ENCODE measurements around the gene PDE4D.

PDE4D gene

DNA sequence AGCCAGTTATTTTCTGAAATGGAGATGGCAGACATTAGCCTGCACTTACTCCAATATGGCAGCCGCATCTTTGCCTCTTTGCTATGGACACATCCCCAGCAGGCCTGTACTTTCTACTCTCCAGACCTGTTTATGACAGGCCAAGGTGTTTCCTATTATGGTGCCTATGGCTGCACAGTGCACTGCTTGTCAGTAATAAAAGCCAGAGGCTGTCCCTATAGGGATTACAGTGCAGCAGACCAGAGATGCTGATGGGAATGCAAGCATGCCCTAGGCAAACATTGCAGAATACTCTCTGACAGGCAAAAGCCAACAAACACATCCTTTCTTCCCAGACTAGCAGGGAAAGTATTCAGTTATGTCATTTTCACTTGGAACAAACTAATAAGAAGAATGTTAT lies 867.8 kb downstream of the PDE4D start:
- CTCF ChIA-PET, result no interaction called here
- TF ChIP-seq CTBP1 (IDR thresholded peaks at IDR 0.05; ENCODE audit: borderline replicate concordance), result no peak
- TF ChIP-seq FOXA1 (IDR thresholded peaks at IDR 0.05), result no peak
- TF ChIP-seq HDGF (IDR thresholded peaks at IDR 0.05; ENCODE audit: borderline replicate concordance), result no peak
- TF ChIP-seq TARDBP (IDR thresholded peaks at IDR 0.05), result no peak
- TF ChIP-seq ZNF384 (IDR thresholded peaks at IDR 0.05), result no peak
- no peak for TF ChIP-seq BHLHE40 (IDR thresholded peaks at IDR 0.05; ENCODE audit: borderline replicate concordance)
- TF ChIP-seq FOXM1 (IDR thresholded peaks at IDR 0.05; ENCODE audit: borderline replicate concordance), result no peak
- no peak for TF ChIP-seq SP1 (IDR thresholded peaks at IDR 0.05)
- no peak for TF ChIP-seq SUZ12 (IDR thresholded peaks at IDR 0.05)
- TF ChIP-seq FOXK2 (IDR thresholded peaks at IDR 0.05), result no peak
- no peak for DNase-seq (ENCODE audit: extremely low spot score)
- POLR2A ChIA-PET, result no interaction called here

DNA sequence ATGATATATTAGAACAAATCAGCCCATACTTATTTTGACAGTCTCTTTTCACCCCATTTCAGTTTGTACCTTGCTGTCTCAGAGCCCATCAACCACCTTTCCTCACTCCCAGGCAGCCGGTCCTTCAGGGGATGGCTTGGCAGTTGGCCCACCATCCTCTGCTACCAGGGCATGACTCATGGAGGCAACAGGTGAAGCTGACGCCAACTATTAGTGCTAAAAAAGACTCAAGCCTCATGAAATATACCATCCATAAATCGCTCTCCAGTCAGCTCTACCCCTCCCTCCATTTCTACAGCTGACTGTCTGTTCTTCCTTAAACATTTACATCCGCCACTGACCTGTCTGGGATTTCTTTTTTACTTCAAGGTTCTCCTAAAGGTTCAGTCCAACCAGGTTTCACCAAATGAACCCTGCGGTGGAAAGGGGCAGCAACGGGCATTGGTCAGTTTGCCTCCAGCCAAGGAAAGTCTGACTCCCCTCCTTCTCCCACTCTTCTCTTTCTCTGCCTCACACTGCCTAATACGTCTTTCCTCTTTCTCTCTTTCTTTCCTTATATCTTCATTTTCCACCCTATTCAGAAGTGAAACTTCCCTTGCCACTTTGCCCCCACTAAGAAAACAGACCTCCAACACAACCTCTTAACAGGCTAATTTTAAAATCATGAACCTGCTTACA lies 871.5 kb downstream of the PDE4D start:
- POLR2A ChIA-PET, result interaction anchor here (0.7 to 1.7 kb wide), 3 partner anchors 15 to 135 kb away, joined by 3 to 6 read pairs (median 4); no protein-coding TSS in a partner anchor
- TF ChIP-seq FOXA1 (IDR thresholded peaks at IDR 0.05), result no peak
- TF ChIP-seq HDGF (IDR thresholded peaks at IDR 0.05; ENCODE audit: borderline replicate concordance), result no peak
- TF ChIP-seq FOXM1 (IDR thresholded peaks at IDR 0.05; ENCODE audit: borderline replicate concordance), result no peak
- no peak for TF ChIP-seq ELF4 (IDR thresholded peaks at IDR 0.05)
- TF ChIP-seq BHLHE40 (IDR thresholded peaks at IDR 0.05; ENCODE audit: borderline replicate concordance), result no peak
- no peak for TF ChIP-seq ARNT (IDR thresholded peaks at IDR 0.05)
- no peak for TF ChIP-seq FOXK2 (IDR thresholded peaks at IDR 0.05)
- TF ChIP-seq, protein P1, sequence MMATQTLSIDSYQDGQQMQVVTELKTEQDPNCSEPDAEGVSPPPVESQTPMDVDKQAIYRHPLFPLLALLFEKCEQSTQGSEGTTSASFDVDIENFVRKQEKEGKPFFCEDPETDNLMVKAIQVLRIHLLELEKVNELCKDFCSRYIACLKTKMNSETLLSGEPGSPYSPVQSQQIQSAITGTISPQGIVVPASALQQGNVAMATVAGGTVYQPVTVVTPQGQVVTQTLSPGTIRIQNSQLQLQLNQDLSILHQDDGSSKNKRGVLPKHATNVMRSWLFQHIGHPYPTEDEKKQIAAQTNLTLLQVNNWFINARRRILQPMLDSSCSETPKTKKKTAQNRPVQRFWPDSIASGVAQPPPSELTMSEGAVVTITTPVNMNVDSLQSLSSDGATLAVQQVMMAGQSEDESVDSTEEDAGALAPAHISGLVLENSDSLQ (IDR thresholded peaks at IDR 0.05), result no peak; the same call in 1 of the 2 replicates
- no peak for TF ChIP-seq ZNF384 (IDR thresholded peaks at IDR 0.05)
- no peak for TF ChIP-seq CTBP1 (IDR thresholded peaks at IDR 0.05; ENCODE audit: borderline replicate concordance)
- TF ChIP-seq NFRKB (IDR thresholded peaks at IDR 0.05), result no peak
- TF ChIP-seq SUZ12 (IDR thresholded peaks at IDR 0.05), result no peak
- TF ChIP-seq TARDBP (IDR thresholded peaks at IDR 0.05), result no peak
- CTCF ChIA-PET, result interaction anchor here (1.0 to 2.3 kb wide), 2 partner anchors 13 to 130 kb away, joined by 3 to 10 read pairs; no protein-coding TSS in a partner anchor
- DNase-seq (ENCODE audit: extremely low spot score), result peak; percentile 25

DNA sequence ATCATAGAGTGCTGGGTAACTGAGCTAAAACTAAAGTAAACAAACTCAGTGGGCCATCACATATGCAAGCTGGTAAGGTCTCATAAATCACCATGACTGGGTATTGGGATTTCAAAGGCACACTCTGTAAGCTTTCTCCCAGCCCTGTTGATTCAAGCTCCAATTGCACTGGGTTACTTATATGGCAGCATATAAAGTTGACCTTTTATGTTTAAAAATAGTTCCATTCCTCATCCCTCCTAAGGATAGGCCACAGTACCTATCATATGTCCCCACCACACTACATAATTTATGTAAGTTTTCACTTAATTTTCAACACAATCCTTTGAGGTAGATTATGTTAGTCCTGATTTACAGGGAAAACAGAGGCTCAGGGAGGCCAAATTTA lies 872.2 kb downstream of the PDE4D start:
- DNase-seq (ENCODE audit: extremely low spot score), result peak; percentile 67
- CTCF ChIA-PET, result interaction anchor here (0.7 to 2.3 kb wide), 4 partner anchors 13 to 135 kb away, joined by 3 to 10 read pairs (median 4); no protein-coding TSS in a partner anchor
- POLR2A ChIA-PET, result interaction anchor here (0.9 to 1.7 kb wide), 3 partner anchors 15 to 130 kb away, joined by 3 to 6 read pairs (median 4); no protein-coding TSS in a partner anchor
- TF ChIP-seq SP1 (IDR thresholded peaks at IDR 0.05) (no peak), BHLHE40 (IDR thresholded peaks at IDR 0.05; ENCODE audit: borderline replicate concordance) (no peak), SUZ12 (IDR thresholded peaks at IDR 0.05) (no peak), TARDBP (IDR thresholded peaks at IDR 0.05) (0 out of 2 replicates have a peak, but pooled peaks have one; percentile 36), HDGF (IDR thresholded peaks at IDR 0.05; ENCODE audit: borderline replicate concordance) (no peak), FOXK2 (IDR thresholded peaks at IDR 0.05) (no peak), FOXM1 (IDR thresholded peaks at IDR 0.05; ENCODE audit: borderline replicate concordance) (no peak), L3MBTL2 (conservative IDR thresholded peaks at IDR 0.05) (no peak), ARNT (IDR thresholded peaks at IDR 0.05) (peak; percentile 39; the same call in 1 of the 2 replicates), NFRKB (IDR thresholded peaks at IDR 0.05) (no peak), CTBP1 (IDR thresholded peaks at IDR 0.05; ENCODE audit: borderline replicate concordance) (peak; percentile 93; the same call in 1 of the 2 replicates), LEF1 (IDR thresholded peaks at IDR 0.05; ENCODE audit: borderline replicate concordance) (peak; percentile 97), FOXA1 (IDR thresholded peaks at IDR 0.05) (peak; percentile 98), ELF4 (IDR thresholded peaks at IDR 0.05) (no peak)
- TF ChIP-seq, protein P1 (IDR thresholded peaks at IDR 0.05), result peak; percentile 96

DNA sequence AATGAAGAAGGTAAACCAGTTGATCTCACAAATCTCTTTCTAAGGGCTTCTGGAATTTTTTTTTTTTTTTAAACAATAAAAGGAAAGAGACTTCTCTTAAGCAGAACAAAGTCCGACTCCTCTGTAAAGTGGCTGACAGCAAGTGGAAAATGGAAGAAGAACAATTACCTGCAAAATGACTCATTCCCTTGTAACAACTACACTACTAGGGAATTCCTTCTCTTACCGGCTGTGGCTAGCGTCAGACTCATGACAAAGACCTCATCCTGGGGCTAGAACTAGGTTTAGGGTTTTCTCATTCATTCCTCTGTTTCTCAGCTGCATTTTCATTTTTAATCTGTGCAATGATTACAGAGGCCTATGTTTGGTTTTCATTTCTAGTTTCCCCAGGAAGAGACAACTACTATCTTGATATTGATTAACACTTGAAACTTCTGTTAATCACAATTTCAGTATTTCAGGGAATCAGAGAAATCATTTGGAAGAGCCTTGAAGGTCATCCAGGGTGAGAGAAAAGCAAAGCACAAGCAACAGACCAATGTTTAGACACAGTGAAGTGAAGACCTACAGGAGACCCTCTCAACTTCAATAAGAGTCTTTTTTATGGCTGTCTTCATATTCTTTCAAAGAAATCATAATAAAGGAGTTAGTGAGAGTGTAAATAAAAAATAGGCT lies 872.8 kb downstream of the PDE4D start:
- POLR2A ChIA-PET, result interaction anchor here (0.9 to 1.7 kb wide), 2 partner anchors 19 to 129 kb away, joined by 3 to 4 read pairs; no protein-coding TSS in a partner anchor
- peak; percentile 30 for DNase-seq (ENCODE audit: extremely low spot score)
- no peak for TF ChIP-seq BHLHE40 (IDR thresholded peaks at IDR 0.05; ENCODE audit: borderline replicate concordance)
- no peak for TF ChIP-seq ELF4 (IDR thresholded peaks at IDR 0.05)
- no peak for TF ChIP-seq ARNT (IDR thresholded peaks at IDR 0.05)
- no peak; the same call in 1 of the 2 replicates for TF ChIP-seq ZNF384 (IDR thresholded peaks at IDR 0.05)
- CTCF ChIA-PET, result interaction anchor here (0.7 to 2.3 kb wide), 3 partner anchors 15 to 134 kb away, joined by 3 to 10 read pairs (median 6); no protein-coding TSS in a partner anchor

DNA sequence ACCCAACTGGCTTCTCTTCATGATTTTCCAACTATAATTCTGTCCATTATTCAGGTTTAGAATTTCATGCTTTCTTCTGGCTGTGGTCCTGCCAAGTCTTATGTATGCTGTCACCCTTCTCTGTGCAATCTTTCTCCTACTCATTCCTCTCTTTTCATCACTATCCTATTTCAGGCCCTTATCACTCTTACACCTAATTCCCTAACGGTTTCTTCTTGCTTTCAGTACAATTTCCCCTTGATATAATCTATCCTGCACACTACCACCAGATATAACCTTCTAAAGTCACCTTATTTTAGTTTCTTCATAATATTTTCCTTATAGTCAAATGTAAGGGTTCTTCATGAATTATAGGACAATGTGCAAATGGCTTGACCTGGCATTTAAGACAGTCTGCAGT lies 874.4 kb downstream of the PDE4D start:
- no peak for TF ChIP-seq FOXA1 (IDR thresholded peaks at IDR 0.05)
- TF ChIP-seq NFRKB (IDR thresholded peaks at IDR 0.05), result no peak
- no peak for TF ChIP-seq ZNF384 (IDR thresholded peaks at IDR 0.05)
- TF ChIP-seq L3MBTL2 (conservative IDR thresholded peaks at IDR 0.05), result no peak
- no peak for TF ChIP-seq FOXK2 (IDR thresholded peaks at IDR 0.05)
- no peak for TF ChIP-seq FOXM1 (IDR thresholded peaks at IDR 0.05; ENCODE audit: borderline replicate concordance)
- no peak for TF ChIP-seq TARDBP (IDR thresholded peaks at IDR 0.05)
- no peak for TF ChIP-seq ELF4 (IDR thresholded peaks at IDR 0.05)
- TF ChIP-seq ARNT (IDR thresholded peaks at IDR 0.05), result no peak
- TF ChIP-seq BHLHE40 (IDR thresholded peaks at IDR 0.05; ENCODE audit: borderline replicate concordance), result no peak
- no peak for TF ChIP-seq HDGF (IDR thresholded peaks at IDR 0.05; ENCODE audit: borderline replicate concordance)
- no peak for TF ChIP-seq SP1 (IDR thresholded peaks at IDR 0.05)
- POLR2A ChIA-PET, result no interaction called here
- CTCF ChIA-PET, result interaction anchor here (0.6 kb wide), 1 partner anchor 133 kb away, joined by 3 read pairs; no protein-coding TSS in a partner anchor
- DNase-seq (ENCODE audit: extremely low spot score), result no peak

DNA sequence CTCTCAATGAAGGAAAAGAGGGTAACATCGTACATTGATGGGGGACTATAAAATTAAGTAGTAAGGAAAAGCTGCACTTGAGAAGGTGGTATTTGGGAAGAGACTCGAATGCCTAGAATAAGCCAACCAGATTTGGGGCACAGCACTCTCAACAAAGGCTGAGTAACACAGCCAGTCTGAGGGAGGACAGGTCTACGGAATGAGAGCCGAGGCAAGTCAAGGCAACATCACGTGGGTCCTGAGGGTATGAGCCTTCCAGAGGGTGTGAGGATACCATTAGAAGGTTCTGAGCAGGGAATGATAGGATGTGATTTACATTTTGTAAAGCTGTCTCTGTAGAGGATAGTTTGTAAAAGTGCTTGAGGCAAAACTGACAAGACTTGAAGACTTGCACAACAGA lies 876.6 kb downstream of the PDE4D start:
- TF ChIP-seq BHLHE40 (IDR thresholded peaks at IDR 0.05; ENCODE audit: borderline replicate concordance) (no peak), HDGF (IDR thresholded peaks at IDR 0.05; ENCODE audit: borderline replicate concordance) (no peak), ZNF384 (IDR thresholded peaks at IDR 0.05) (no peak)
- TF ChIP-seq, protein P1 (IDR thresholded peaks at IDR 0.05), result no peak
- DNase-seq (ENCODE audit: extremely low spot score), result no peak
- CTCF ChIA-PET, result no interaction called here
- POLR2A ChIA-PET, result no interaction called here

Data from HEK293T (cell line).